GM18498 (cell line): ENCODE results near the gene XRCC4.
"Not testable (repeated sequence)": the region's sequence is repeated elsewhere in the genome, so short reads cannot be mapped to it uniquely, and the experiment has no call there.

ENCODE experiments used
- ATAC-seq: cut with Tn5 transposase; IDR thresholded peaks from one replicate; pipeline ENCODE4 v1.9.1; 2021; ENCODE audit warnings: mild to moderate bottlenecking, moderate library complexity; ENCODE audit not compliant: unreplicated experiment

Gene XRCC4

DNA sequence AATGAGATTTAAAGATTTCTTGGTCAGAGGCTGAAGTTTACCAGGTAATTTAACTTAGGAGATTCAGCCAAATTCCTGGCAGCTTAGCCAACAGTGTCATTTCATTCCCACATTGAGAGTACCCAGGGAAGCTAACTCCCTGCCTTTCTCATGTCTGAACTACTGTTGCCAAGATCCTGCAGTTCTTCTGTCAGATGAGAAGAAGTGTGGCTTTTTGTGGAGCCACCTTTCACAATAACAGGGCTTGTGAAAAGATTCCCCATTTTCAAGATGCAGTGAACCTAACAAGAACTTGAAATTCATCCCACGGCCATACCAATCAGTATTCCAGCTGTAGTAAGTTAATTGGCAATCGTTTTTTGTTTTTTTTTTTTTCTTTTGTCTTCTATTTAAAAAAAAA lies 176.4 kb downstream of the XRCC4 start:
- ATAC-seq: no peak

- no peak for ATAC-seq
Measured at GRCh38 chr5:83255268-83255667, 177.9 kb downstream of the XRCC4 start.

GRCh38 chr5:83256091-83256780 lies 178.9 kb downstream of the XRCC4 start:
- no peak for ATAC-seq

DNA sequence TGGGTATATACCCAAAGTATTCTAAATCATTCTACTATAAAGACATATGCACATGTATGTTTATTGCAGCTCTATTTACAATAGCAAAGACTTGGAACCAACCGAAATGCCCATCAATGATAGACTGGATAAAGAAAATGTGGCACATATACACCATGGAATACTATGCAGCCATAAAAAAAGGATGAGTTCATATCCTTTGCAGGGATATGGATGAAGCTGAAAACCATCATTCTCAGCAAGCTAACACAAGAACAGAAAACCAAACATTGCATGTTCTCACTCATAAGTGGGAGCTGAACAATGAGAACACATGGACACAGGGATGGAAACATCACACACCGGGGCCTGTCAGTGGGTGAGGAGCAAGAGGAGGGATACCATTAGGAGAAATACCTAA lies 180.3 kb downstream of the XRCC4 start:
- ATAC-seq: not testable (repeated sequence)

GRCh38 chr5:83265318-83265717 lies 188.0 kb downstream of the XRCC4 start:
- no peak for ATAC-seq

GRCh38 chr5:83270311-83270710 lies 193.0 kb downstream of the XRCC4 start:
- no peak for ATAC-seq

- ATAC-seq: no peak
Measured at GRCh38 chr5:83277154-83277553, 199.8 kb downstream of the XRCC4 start.

GRCh38 chr5:83277953-83278352 lies 200.6 kb downstream of the XRCC4 start:
- ATAC-seq: no peak

DNA sequence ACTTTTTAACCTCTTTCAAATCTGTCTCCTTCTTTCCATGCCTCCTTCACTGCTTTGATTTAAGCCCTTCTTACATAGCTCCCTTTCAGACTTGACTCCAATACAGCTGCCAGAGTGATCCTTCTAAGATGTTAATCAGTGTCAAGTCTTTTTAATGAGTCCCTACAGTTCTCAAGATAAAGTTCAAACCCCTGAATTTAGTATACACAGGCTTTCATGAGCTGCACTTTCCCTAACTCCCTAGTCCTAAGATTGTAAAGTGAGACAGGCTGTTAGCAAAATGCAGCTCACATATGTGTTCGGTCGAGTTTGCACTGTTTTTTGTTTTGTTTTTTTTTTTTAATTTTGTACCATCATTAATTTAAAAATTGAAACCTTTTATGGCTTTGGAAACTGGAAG lies 203.8 kb downstream of the XRCC4 start:
- no peak for ATAC-seq

DNA sequence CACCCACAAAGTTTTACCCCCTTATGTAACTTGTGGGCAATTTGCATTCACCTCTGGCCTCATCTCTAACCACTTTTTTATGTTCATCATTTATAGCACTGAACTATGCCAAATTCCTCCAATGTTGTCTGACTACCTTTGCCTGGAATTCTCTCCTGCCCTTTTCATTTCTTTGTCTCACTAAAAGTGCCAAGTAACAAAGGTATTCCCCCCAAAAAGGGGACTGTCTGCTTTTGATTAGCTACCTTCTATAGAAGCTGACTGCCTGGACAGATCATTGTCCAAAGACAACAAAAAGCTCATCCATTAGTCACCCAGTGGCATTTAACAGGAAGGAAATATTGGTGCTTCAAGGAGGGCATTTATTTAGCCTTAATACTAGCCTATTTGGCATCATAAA lies 204.3 kb downstream of the XRCC4 start:
- no peak for ATAC-seq

- no peak for ATAC-seq
Measured at GRCh38 chr5:83283761-83284160, 206.4 kb downstream of the XRCC4 start.

- ATAC-seq: peak; percentile 66
Measured at GRCh38 chr5:83285661-83286398, 208.5 kb downstream of the XRCC4 start.

- ATAC-seq: no peak
Measured at GRCh38 chr5:83294246-83294645, 216.9 kb downstream of the XRCC4 start.

DNA sequence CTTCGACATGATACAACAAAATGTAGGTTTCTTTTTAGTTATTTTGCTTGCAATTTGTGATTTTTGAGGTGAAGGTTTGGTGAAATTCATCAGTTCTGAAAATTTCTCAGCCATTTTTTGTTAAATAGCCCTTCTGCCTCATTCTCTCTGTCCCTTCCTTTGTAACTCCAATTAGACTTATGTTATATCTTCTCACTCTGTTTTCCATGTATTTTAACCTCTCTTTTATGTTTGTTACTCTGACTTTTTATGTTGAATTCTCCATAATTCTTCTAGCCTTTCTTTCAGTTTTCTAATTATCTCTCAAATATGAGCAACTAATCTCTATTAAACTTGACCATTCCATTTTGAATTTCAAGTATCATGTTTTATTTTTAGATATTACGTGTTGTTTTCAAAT lies 222.0 kb downstream of the XRCC4 start:
- ATAC-seq: no peak

- ATAC-seq: peak; percentile 98
Measured at GRCh38 chr5:83306572-83307241, 229.4 kb downstream of the XRCC4 start.

DNA sequence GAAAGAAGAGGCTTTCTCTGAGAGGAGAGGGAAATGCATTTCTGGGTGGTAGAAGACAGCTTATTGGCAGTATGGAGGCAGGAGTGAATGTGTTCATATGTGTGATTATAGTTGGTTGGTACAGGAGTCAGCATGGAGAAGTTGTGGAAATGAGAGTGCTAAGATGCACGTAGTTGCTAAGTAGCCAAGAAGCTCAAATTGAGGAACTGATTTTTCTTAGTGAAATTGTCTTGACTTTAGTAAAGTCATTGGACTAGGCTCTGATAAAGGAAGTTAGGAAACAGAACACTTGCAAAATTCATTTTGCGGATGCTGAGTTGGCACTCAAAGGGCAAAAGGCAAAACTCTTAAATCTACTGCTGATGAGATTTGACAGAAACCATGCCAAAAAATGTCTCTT lies 235.3 kb downstream of the XRCC4 start:
- ATAC-seq: no peak

DNA sequence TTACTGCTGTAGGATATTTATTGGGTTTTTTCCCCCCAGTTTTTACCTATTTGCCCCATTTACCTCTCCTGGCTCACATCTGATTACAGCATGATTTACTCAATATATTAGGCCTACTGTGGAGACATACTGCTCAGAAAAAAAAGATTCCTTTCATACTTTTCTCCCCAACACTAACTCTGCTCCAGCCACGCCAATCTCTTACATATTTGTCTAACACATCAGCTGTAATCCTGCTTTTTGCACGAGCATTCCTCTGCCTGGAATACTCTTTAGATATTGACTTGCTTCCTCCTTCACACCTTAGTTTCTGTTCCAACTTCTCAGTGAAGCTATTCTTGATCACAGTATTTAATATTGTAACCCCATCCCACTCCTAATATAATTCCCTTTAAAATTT lies 236.1 kb downstream of the XRCC4 start:
- ATAC-seq: no peak

DNA sequence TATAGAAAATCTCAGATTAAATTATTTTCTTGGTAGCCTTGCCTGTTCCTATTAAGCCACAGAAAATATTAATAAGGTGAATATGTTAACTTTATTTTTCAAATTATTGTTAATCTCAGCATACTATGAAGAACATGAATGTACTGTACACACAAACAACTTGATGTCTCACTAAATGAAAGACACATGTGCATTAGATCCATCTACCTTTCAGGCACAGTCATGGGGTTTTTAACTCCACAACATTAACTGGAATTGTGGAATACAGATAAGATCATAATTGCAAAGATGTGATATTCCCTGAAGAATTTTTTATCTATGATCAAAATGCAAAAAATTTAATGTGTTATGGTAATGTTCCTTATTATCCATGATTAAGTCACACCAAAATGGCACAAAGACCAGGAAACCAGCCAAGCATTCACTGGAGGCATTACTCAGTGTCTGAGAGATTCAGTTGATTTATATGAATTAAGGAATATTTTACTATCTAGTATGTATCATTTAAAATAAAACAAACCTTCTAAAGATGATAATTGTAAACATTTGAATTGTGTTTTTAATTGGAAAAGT lies 244.2 kb downstream of the XRCC4 start:
- no peak for ATAC-seq

GRCh38 chr5:83322273-83322924 lies 245.1 kb downstream of the XRCC4 start:
- ATAC-seq: no peak

DNA sequence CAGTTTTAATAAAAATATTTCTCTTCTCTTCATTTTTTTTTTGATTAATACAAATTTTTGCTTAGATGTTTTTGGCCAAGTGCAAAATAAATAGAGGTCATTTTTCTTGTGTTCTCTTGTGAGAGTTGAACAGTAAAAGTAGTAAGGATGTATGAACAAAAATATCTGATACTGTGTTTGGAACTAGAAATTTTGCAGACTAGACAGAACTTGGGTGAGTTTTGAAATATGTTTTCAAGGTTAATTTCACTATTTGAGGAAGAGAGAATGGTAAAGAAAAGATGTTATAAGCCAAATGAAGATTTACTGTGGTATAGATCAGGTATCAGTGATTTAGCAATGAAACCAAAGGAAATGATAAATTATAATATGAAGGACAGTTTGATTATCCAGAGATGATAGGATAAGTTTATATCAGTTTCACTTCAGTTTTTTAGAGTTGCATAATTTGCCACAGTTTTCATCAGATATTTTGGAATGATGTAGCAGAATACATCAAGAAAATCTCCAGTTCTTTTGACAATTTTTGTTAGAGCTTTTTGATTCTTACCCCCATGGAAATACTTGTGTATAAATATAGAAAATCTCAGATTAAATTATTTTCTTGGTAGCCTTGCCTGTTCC lies 246.3 kb downstream of the XRCC4 start:
- ATAC-seq: no peak

DNA sequence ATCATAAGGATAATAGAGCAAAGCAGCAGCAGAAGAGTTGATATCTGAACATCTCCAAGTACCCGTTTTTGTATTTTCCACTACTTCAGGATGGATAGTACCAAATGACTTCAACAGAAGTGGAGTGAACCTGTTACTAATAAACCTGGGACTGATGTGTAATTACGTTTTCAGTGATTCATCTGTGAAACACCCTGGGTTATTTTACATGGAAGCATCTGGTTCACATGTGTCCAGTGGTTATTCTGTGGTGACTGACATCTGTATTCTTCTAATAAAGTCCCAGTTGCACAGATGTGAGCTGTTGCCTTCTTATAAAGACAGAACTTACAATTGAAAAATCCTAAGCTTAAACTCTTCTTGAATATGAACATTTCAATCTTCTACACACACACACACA lies 254.5 kb downstream of the XRCC4 start:
- no peak for ATAC-seq
